IMR-90 (cell line): ENCODE measurements around the gene PDE12. TPM values are rescaled to one million over a fixed set of nuclear protein-coding genes. Genes with fewer than 3 reads are reported as not detected.

Experiments used
- ATAC-seq: fragments of 200-7000 bp; cut with Tn5 transposase; 2 replicates; pipeline ENCODE4 v1.9.1; 2020; ENCODE audit warnings: low read depth, mild to moderate bottlenecking, moderate library complexity
- BruUV-seq: library from RNA; stranded (reverse); fragments of 400-500 nt; replicated peaks from 2 replicates; lab custom pipeline; 2021; lab: Mats Ljungman, UMichigan
- CTCF ChIA-PET: fragments of 300-600 bp; formaldehyde crosslinking; extraction: SDS; loops from one replicate; lab custom pipeline; 2021; ENCODE audit warnings: antibody characterized with exemption; lab: Yijun Ruan, JAX
- POLR2A ChIA-PET: fragments of 300-600 bp; sonication (Branson Sonifier 250); formaldehyde crosslinking; loops from one replicate; lab custom pipeline; 2022; ENCODE audit warnings: antibody characterized with exemption; ENCODE audit not compliant: unreplicated experiment; lab: Charles Lee
- DNase-seq: peaks from one replicate; pipeline ENCODE4 v3.0.0; 2013
- H2AFZ ChIP-seq: replicated peaks from 2 replicates; pipeline ENCODE3; 2013; ENCODE audit warnings: low read length, mild to moderate bottlenecking; ENCODE audit not compliant: poor library complexity
- H2AK5ac ChIP-seq: 2 replicates; pipeline ENCODE4 v1.6.1; 2013; ENCODE audit warnings: low read depth, low read length, inconsistent platforms
- H2AK9ac ChIP-seq: replicated peaks from 2 replicates; pipeline ENCODE3; 2013; ENCODE audit warnings: mild to moderate bottlenecking, low read depth, low read length, moderate library complexity; ENCODE audit not compliant: poor library complexity
- H2BK120ac ChIP-seq: 2 replicates; pipeline ENCODE4 v1.6.1; 2013; ENCODE audit warnings: low read depth, low read length, inconsistent platforms
- H2BK15ac ChIP-seq: 3 replicates; pipeline ENCODE4 v1.6.1; 2013; ENCODE audit warnings: low read depth, low read length, inconsistent platforms
- H2BK20ac ChIP-seq: 2 replicates; pipeline ENCODE4 v1.6.1; 2013; ENCODE audit warnings: low read depth, mild to moderate bottlenecking, inconsistent platforms, low read length, moderate library complexity
- H2BK5ac ChIP-seq: 2 replicates; pipeline ENCODE4 v1.6.1; 2013; ENCODE audit warnings: mild to moderate bottlenecking, low read depth, low read length, inconsistent platforms; ENCODE audit not compliant: poor library complexity, severe bottlenecking
- H3K14ac ChIP-seq: replicated peaks from 2 replicates; pipeline ENCODE4 v1.6.1; 2013; ENCODE audit warnings: low read depth, low read length, inconsistent platforms
- H3K18ac ChIP-seq: 2 replicates; pipeline ENCODE4 v1.6.1; 2013; ENCODE audit warnings: low read depth, low read length, control low read depth
- H3K23ac ChIP-seq: 2 replicates; pipeline ENCODE4 v1.6.1; 2013; ENCODE audit warnings: low read depth, low read length, inconsistent platforms
- H3K27ac ChIP-seq: 2 replicates; pipeline ENCODE4 v1.5.1; 2013; ENCODE audit warnings: mild to moderate bottlenecking, control low read depth, low read length; ENCODE audit not compliant: insufficient read depth
- H3K27me3 ChIP-seq: 2 replicates; pipeline ENCODE4 v1.6.1; 2013; ENCODE audit warnings: low read length; ENCODE audit not compliant: control insufficient read depth, insufficient read depth
- H3K36me3 ChIP-seq: 2 replicates; pipeline ENCODE4 v1.6.1; 2013; ENCODE audit warnings: low read length, mixed read lengths; ENCODE audit not compliant: control insufficient read depth, insufficient read depth
- H3K4ac ChIP-seq: 2 replicates; pipeline ENCODE4 v1.6.1; 2013; ENCODE audit warnings: low read depth, low read length, inconsistent platforms
- H3K4me1 ChIP-seq: 2 replicates; pipeline ENCODE4 v1.6.1; 2013; ENCODE audit warnings: low read length, mixed read lengths; ENCODE audit not compliant: control insufficient read depth, insufficient read depth
- H3K4me2 ChIP-seq: 2 replicates; pipeline ENCODE4 v1.6.1; 2013; ENCODE audit warnings: low read depth, mild to moderate bottlenecking, control low read depth, low read length, moderate library complexity
- H3K4me3 ChIP-seq: 2 replicates; pipeline ENCODE4 v1.5.1; 2013; ENCODE audit warnings: low read depth, mild to moderate bottlenecking, control low read depth, low read length, moderate library complexity; ENCODE audit not compliant: insufficient read depth
- H3K56ac ChIP-seq: 2 replicates; pipeline ENCODE4 v1.6.1; 2013; ENCODE audit warnings: low read length, inconsistent platforms; ENCODE audit not compliant: insufficient read depth; ENCODE audit errors: extremely low read depth
- H3K79me1 ChIP-seq, 2 experiments: 2 replicates each; pipeline ENCODE4 v1.6.1; 2013; ENCODE audit warnings: low read length in 2 of 2, inconsistent platforms in 1 of 2, low read depth in 1 of 2
- H3K9ac ChIP-seq: 2 replicates; pipeline ENCODE4 v1.6.1; 2013; ENCODE audit warnings: low read depth, low read length, control low read depth
- H3K9me1 ChIP-seq: 2 replicates; pipeline ENCODE4 v1.6.1; 2013; ENCODE audit warnings: low read length, inconsistent platforms; ENCODE audit not compliant: insufficient read depth
- H3K9me3 ChIP-seq: 2 replicates; pipeline ENCODE4 v1.6.1; 2013; ENCODE audit warnings: low read length; ENCODE audit not compliant: control insufficient read depth, insufficient read depth
- H4K20me1 ChIP-seq: 2 replicates; pipeline ENCODE4 v1.6.1; 2013; ENCODE audit warnings: low read length, inconsistent platforms; ENCODE audit not compliant: insufficient read depth
- H4K5ac ChIP-seq: 2 replicates; pipeline ENCODE4 v1.6.1; 2013; ENCODE audit warnings: mild to moderate bottlenecking, low read depth, low read length, control low read depth
- H4K8ac ChIP-seq, 2 experiments: 2 replicates each; pipeline ENCODE4 v1.6.1; 2013; ENCODE audit warnings: low read depth in 2 of 2, low read length in 2 of 2, control low read depth in 1 of 2, inconsistent platforms in 1 of 2
- H4K91ac ChIP-seq: 2 replicates; pipeline ENCODE4 v1.6.1; 2013; ENCODE audit warnings: low read depth, low read length, inconsistent platforms; ENCODE audit not compliant: insufficient read depth
- RFX5 ChIP-seq: IDR thresholded peaks from 2 replicates; pipeline ENCODE4 v1.8.0; 2012; ENCODE audit warnings: low read depth, mild to moderate bottlenecking, low read length, moderate library complexity
- WGBS, 2 experiments: methylation state at CpG; one replicate each; pipeline versions ENCODE4 v1.1.5 to v1.1.7; 2013; ENCODE audit warnings: missing lambda C conversion rate in 2 of 2; ENCODE audit not compliant: insufficient read length in 1 of 2; ENCODE audit errors: extremely low coverage in 2 of 2; 5-methylcytosine and 5-hydroxymethylcytosine counted together
- dilution Hi-C: fragments of 300-500 bp; cut with HindIII; formaldehyde crosslinking; loops from one replicate; pipeline ENCODE4 v1.14.3; 2018; ENCODE audit warnings: low sequenced_read_pairs; ENCODE audit not compliant: unreplicated experiment
- in situ Hi-C: fragments of 300-500 bp; cut with MboI; formaldehyde crosslinking; loops from 3 replicates; pipeline ENCODE4 v1.14.3; 2019; ENCODE audit warnings: low sequenced_read_pairs, inconsistent platforms, mixed read lengths
- intact Hi-C: fragments of 100-400 bp; cut with micrococcal nuclease; formaldehyde crosslinking; loops from 2 replicates; pipeline ENCODE4 v1.10.0; 2022
- polyA plus RNA-seq, 3 experiments: library from polyadenylated mRNA; depleted of rRNA; stranded (reverse); fragments of >200 nt; gene quantifications; 2 replicates each; pipeline ENCODE4 v1.2.3, GENCODE V29; 2012; ENCODE audit warnings: low replicate concordance in 1 of 3
- total RNA-seq: library from RNA; depleted of rRNA; stranded (reverse); fragments of >200 nt; gene quantifications from 2 replicates; pipeline ENCODE4 v1.2.3, GENCODE V29; 2012

Gene PDE12
- total and polyA plus RNA-seq, 2 of the 4 experiments (the other 2 are of a cell fraction), result 9.5 to 16.8 TPM

- Histone ChIP-seq H3K56ac (no peak overlapping the region), H2AK5ac (no peak overlapping the region), H4K91ac (no peak overlapping the region), H3K27ac (no peak overlapping the region), H4K20me1 (peaks cover 64% of the 10 kb centered on the region), H4K8ac (no peak overlapping the region), H2BK5ac (no peak overlapping the region), H3K14ac (no peak overlapping the region), H3K27me3 (no peaks in the 10 kb centered on the region), H2BK15ac (no peak overlapping the region), H3K79me1 (peaks cover 7 to 39% of the 10 kb centered on the region in 2 experiments; a peak in 3 of 4 replicates), H4K5ac (no peak overlapping the region), H3K4me1 (no peaks in the 10 kb centered on the region; the same call in 1 of the 2 replicates), H3K9me3 (no peaks in the 10 kb centered on the region), H2AFZ (no peak overlapping the region), H3K18ac (no peak overlapping the region), H3K9me1 (0 out of 2 replicates have a peak, but pooled peaks cover 3% of the 10 kb centered on the region), H2AK9ac (no peak overlapping the region), H3K23ac (no peak overlapping the region), H2BK20ac (no peak overlapping the region), H2BK120ac (no peak overlapping the region), H3K4me3 (no peak overlapping the region), H3K4me2 (no peak overlapping the region), H3K4ac (no peak overlapping the region), H3K9ac (no peak overlapping the region), H3K36me3 (peaks cover 44% of the 10 kb centered on the region)
- intact Hi-C loops (no loop called here), in situ Hi-C loops (loop anchor here (25.0 kb wide), 1 partner anchor 410 kb away; the partner anchor contains the start of gene IL17RD), dilution Hi-C loops (no loop called here)
- no peak for ATAC-seq
- CTCF ChIA-PET, result no interaction called here
- no CpG with 5 or more reads among the region's 3 CpGs for WGBS, 2 experiments
- no peak for DNase-seq
- no TSS peak for BruUV-seq
- POLR2A ChIA-PET, result no interaction called here
- TF ChIP-seq RFX5, result no peak
Observed at GRCh38 chr3:57572096-57572495, 16.0 kb downstream of the PDE12 start.
